Lower lobe of right lung (tissue), 2 donors: ENCODE measurements around the gene LAMA4. TPM values are rescaled to one million over a fixed set of nuclear protein-coding genes. Genes with fewer than 3 reads are reported as not detected.

ENCODE experiments used
- ATAC-seq, 2 donors: fragments of 200-7000 bp; cut with Tn5 transposase; one replicate each; pipeline ENCODE4 v1.9.1; 2020 to 2022; ENCODE audit warnings: mild to moderate bottlenecking in 2 of 2, moderate library complexity in 2 of 2
- DNase-seq: peaks from one replicate; pipeline ENCODE4 v3.0.0-alpha.2; 2020
- H3K27ac ChIP-seq: fragments of 200-600 bp; one replicate; pipeline ENCODE4 v1.8.0; 2022
- H3K27me3 ChIP-seq: fragments of 200-600 bp; one replicate; pipeline ENCODE4 v1.8.0; 2022; ENCODE audit warnings: low read depth
- H3K36me3 ChIP-seq: fragments of 200-600 bp; one replicate; pipeline ENCODE4 v1.8.0; 2022; ENCODE audit warnings: mild to moderate bottlenecking
- H3K4me1 ChIP-seq: fragments of 200-600 bp; one replicate; pipeline ENCODE4 v1.8.0; 2022
- H3K4me3 ChIP-seq: fragments of 200-600 bp; one replicate; pipeline ENCODE4 v1.8.0; 2022; ENCODE audit warnings: mild to moderate bottlenecking
- H3K9me3 ChIP-seq: fragments of 200-600 bp; one replicate; pipeline ENCODE4 v1.8.0; 2022
- intact Hi-C: fragments of 100-400 bp; cut with DNase I; formaldehyde crosslinking; loops from one replicate; pipeline ENCODE4 v1.11.0; 2022
- total RNA-seq: library from RNA; stranded (reverse); fragmentation: NEBNext Ultra II Directional; extraction: Animal tissue kit (Norgen Biotek cat#: 25700); gene quantifications from one replicate; pipeline ENCODE4 v1.2.1, GENCODE V29; 2021
- TF ChIP-seq, protein P1 (sequence below): fragments of 200-600 bp; IDR thresholded peaks from one replicate; pipeline ENCODE4 v1.8.0; 2022; ENCODE audit warnings: antibody characterized with exemption, mild to moderate bottlenecking
- donor health status: DM: no; HTN: yes; CAD: no; lungs with severe emphysema.

Gene LAMA4
- total RNA-seq, 1 donor from 2014 or later = 91.2 TPM

DNA sequence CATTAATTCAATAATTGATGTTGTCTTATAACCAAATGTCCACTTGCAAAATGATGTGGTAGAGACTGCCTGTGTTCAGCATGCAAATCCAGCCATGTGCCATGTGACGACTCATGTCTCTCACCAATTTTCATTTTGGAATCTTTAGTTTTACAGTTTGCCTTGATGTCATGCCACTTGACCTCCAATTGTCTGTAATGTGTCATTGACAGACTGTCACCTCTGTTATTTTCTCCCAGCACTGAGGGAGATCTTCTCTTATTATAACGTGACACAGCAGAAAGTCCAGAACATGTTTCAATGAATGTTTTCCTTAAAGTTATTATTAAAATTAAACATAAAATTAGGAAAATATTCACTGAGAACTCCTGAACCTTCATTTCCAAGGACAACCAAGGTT lies 56.7 kb downstream of the LAMA4 start:
- TF ChIP-seq, protein P1, sequence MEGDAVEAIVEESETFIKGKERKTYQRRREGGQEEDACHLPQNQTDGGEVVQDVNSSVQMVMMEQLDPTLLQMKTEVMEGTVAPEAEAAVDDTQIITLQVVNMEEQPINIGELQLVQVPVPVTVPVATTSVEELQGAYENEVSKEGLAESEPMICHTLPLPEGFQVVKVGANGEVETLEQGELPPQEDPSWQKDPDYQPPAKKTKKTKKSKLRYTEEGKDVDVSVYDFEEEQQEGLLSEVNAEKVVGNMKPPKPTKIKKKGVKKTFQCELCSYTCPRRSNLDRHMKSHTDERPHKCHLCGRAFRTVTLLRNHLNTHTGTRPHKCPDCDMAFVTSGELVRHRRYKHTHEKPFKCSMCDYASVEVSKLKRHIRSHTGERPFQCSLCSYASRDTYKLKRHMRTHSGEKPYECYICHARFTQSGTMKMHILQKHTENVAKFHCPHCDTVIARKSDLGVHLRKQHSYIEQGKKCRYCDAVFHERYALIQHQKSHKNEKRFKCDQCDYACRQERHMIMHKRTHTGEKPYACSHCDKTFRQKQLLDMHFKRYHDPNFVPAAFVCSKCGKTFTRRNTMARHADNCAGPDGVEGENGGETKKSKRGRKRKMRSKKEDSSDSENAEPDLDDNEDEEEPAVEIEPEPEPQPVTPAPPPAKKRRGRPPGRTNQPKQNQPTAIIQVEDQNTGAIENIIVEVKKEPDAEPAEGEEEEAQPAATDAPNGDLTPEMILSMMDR = no peak
- no peak overlapping the region for H3K27ac ChIP-seq
- H3K4me3 ChIP-seq = no peak overlapping the region
- H3K9me3 ChIP-seq = no peaks in the 10 kb centered on the region
- no peaks in the 10 kb centered on the region for H3K27me3 ChIP-seq
- DNase-seq = no peak
- intact Hi-C loops = no loop called here
- ATAC-seq = no peak
- H3K4me1 ChIP-seq = peaks cover 2% of the 10 kb centered on the region
- no peaks in the 10 kb centered on the region for H3K36me3 ChIP-seq

DNA sequence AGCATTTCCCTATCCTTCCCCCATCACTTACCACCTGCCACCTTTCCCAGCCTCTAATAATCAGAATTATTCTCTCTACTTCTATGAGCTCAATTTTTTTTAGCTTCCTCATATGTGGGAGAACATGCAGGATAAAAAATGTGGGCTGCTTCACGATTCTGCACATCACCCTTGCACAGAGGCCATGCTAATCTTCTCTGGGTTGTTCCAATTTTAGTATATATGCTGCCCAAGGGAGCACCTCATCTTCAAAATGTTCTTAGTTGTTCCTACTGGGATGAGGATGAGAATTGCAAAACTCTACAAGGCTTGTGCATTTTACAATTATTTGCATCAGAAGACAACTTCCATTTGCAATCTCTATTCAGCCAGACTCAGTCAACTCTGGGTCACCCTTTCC lies 58.1 kb downstream of the LAMA4 start:
- peaks cover 5% of the 10 kb centered on the region for H3K36me3 ChIP-seq
- no peak for ATAC-seq
- DNase-seq = no peak
- H3K27me3 ChIP-seq = no peaks in the 10 kb centered on the region
- TF ChIP-seq, protein P1 = no peak
- no peak overlapping the region for H3K27ac ChIP-seq
- no peaks in the 10 kb centered on the region for H3K9me3 ChIP-seq
- H3K4me3 ChIP-seq = no peak overlapping the region
- intact Hi-C loops = no loop called here
- H3K4me1 ChIP-seq = no peaks in the 10 kb centered on the region

DNA sequence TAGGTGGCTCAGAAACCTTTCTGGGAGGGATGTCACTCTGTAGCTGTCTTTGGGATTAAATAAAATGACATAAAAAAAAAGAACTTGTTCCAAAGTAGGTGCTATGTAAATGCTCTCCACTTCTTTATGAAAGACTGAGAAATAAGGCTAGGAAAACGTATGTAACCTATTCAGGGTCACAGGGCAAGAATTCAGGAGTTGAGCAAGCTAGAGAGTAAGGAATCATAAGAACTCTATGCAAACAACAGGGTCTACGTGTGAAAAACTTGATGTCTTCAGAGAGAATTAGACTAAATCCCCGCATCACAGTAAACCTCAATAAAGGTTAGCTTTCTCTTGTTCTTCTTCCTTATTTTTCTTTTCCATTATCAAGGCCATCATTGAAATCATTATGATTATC lies 59.2 kb downstream of the LAMA4 start:
- H3K36me3 ChIP-seq = peaks cover 9% of the 10 kb centered on the region
- no peaks in the 10 kb centered on the region for H3K9me3 ChIP-seq
- no peak overlapping the region for H3K4me3 ChIP-seq
- ATAC-seq = no peak
- H3K27ac ChIP-seq = no peak overlapping the region
- intact Hi-C loops = no loop called here
- peaks cover 5% of the 10 kb centered on the region for H3K4me1 ChIP-seq
- H3K27me3 ChIP-seq = no peaks in the 10 kb centered on the region
- TF ChIP-seq, protein P1 = no peak
- DNase-seq = no peak

DNA sequence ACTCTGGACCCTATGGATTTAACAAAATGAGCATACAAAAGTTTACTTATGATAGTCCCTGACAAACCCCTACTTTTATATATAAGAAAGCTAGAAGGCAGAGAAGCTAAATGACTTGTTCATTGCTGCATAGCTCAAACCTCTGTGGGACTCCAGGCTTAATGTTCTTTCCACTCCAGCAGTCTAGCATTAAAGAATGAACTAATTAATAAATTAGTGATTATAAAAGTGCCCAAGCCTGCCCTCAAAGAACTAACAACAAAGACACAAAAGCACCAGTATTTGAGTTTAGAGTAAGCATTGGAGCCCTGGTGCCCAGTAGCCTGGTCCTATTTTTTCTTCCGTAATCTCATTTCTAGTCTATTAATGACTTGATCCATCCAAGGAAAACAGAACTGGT lies 59.9 kb downstream of the LAMA4 start:
- Histone ChIP-seq H3K4me1 (peaks cover 12% of the 10 kb centered on the region), H3K36me3 (peaks cover 9% of the 10 kb centered on the region), H3K27ac (no peak overlapping the region), H3K9me3 (no peaks in the 10 kb centered on the region), H3K4me3 (no peak overlapping the region), H3K27me3 (no peaks in the 10 kb centered on the region)
- intact Hi-C loops = no loop called here
- ATAC-seq (no peak), DNase-seq (no peak)
- TF ChIP-seq, protein P1 = no peak

DNA sequence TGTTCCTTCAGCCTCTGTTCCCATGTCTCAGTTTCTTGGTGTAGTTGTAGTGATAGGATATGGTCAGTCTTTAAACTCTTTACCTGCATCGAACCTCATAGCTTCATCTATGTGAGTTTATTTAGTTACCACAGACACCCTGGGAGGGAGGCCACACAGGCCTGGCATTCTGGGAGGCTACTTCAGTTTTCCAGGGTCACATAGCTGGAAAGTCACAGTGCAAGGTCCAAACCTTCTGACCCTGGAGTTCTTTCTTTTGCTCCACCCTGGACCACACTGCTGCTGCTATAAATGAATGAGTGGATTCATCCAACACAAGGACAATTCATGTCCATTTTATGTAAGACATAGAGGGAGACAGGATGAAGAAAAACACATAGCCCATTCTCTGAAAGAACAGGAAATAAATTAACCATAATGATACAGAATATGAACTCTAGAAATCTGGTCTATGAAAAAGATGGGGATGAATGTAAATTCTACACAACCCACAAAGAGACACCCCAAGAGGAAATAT lies 60.8 kb downstream of the LAMA4 start:
- DNase-seq (no peak), ATAC-seq (no peak)
- no peaks in the 10 kb centered on the region for H3K9me3 ChIP-seq
- intact Hi-C loops = no loop called here
- TF ChIP-seq, protein P1 = no peak
- H3K36me3 ChIP-seq = peaks cover 9% of the 10 kb centered on the region
- no peaks in the 10 kb centered on the region for H3K27me3 ChIP-seq
- H3K4me1 ChIP-seq = peaks cover 12% of the 10 kb centered on the region
- no peak overlapping the region for H3K27ac ChIP-seq
- no peak overlapping the region for H3K4me3 ChIP-seq

DNA sequence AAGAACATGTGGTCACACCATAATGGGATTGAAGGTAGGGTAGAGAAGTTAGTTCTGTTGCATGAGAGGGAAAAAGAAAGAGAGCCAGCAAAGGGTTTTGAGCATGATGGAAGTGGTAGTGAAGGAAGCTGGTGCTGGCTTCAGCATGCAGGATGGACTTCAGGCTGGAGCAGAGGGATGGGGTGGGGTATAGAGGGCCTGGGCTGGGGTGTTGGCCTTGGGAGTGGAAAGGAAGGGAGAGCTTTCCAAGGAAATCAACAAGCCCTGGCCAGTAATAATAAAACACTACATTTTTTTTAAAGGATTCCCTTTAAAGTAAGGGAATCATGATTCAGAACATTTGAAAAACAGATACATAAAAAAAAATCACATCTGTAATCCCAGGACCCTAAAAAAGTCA lies 61.2 kb downstream of the LAMA4 start:
- no peak overlapping the region for H3K4me3 ChIP-seq
- TF ChIP-seq, protein P1 = no peak
- no peak overlapping the region for H3K27ac ChIP-seq
- intact Hi-C loops = no loop called here
- H3K36me3 ChIP-seq = peaks cover 11% of the 10 kb centered on the region
- H3K9me3 ChIP-seq = no peaks in the 10 kb centered on the region
- DNase-seq (no peak), ATAC-seq (no peak)
- H3K4me1 ChIP-seq = peaks cover 12% of the 10 kb centered on the region
- H3K27me3 ChIP-seq = no peaks in the 10 kb centered on the region
